ENCODE measurements around the gene FBXW12. TPM values are rescaled to one million over a fixed set of nuclear protein-coding genes. Genes with fewer than 3 reads are reported as not detected.

The FBXW12 gene
- total RNA-seq, 1 donor from 2014 or later, result 0.82 TPM

- Histone ChIP-seq H3K4me1 (peaks cover 21% of the 10 kb centered on the region), H3K27ac (no peak overlapping the region), H3K79me2 (ENCODE audit: low read depth) (peaks cover 47% of the 10 kb centered on the region), H3K4me2 (no peak overlapping the region), H3K9ac (no peak overlapping the region), H3K9me3 (ENCODE audit: low read depth) (no peaks in the 10 kb centered on the region), H3K4me3 (no peak overlapping the region), H3K36me3 (no peaks in the 10 kb centered on the region), H4K20me1 (ENCODE audit: low read depth) (peaks cover 9% of the 10 kb centered on the region), H2AFZ (replicated peaks) (no peak overlapping the region), H3F3A (ENCODE audit: low read depth) (peaks cover 57% of the 10 kb centered on the region), H3K27me3 (no peaks in the 10 kb centered on the region)
- no peaks in the 10 kb centered on the region for H3K9me3 Mint-ChIP-seq
- H3K27ac Mint-ChIP-seq, result no peak overlapping the region
- H3K36me3 Mint-ChIP-seq, result peaks cover 5% of the 10 kb centered on the region
- no peak for TF ChIP-seq CTCF (IDR thresholded peaks at IDR 0.05)
- no peak for TF ChIP-seq EZH2 (IDR thresholded peaks at IDR 0.05)
- TF ChIP-seq EZH2phosphoT487 (IDR thresholded peaks at IDR 0.05), result no peak
- no peaks in the 10 kb centered on the region for H3K27me3 Mint-ChIP-seq (ENCODE audit: insufficient read depth, low read depth)
- H3K4me1 Mint-ChIP-seq, result peaks cover 25% of the 10 kb centered on the region
- H3K4me3 Mint-ChIP-seq, result no peak overlapping the region
- DNase-seq (ENCODE audit: low spot score), result no peak
Observed at GRCh38 chr3:48436477-48436787, 64.4 kb downstream of the FBXW12 start.

- DNase-seq (ENCODE audit: low spot score), result no peak
- peaks cover 58% of the 10 kb centered on the region for H3F3A ChIP-seq (ENCODE audit: low read depth)
- H3K36me3 Mint-ChIP-seq, result peaks cover 4% of the 10 kb centered on the region
- no peak overlapping the region for H3K4me2 ChIP-seq
- no peak overlapping the region for H3K27ac ChIP-seq
- H3K27me3 ChIP-seq, result no peaks in the 10 kb centered on the region
- H4K20me1 ChIP-seq (ENCODE audit: low read depth), result peaks cover 13% of the 10 kb centered on the region
- no peaks in the 10 kb centered on the region for H3K9me3 Mint-ChIP-seq
- TF ChIP-seq EZH2phosphoT487 (IDR thresholded peaks at IDR 0.05), result no peak
- no peak for TF ChIP-seq EZH2 (IDR thresholded peaks at IDR 0.05)
- no peak for TF ChIP-seq CTCF (IDR thresholded peaks at IDR 0.05)
- no peaks in the 10 kb centered on the region for H3K27me3 Mint-ChIP-seq (ENCODE audit: insufficient read depth, low read depth)
- H3K4me3 ChIP-seq, result no peak overlapping the region
- no peak overlapping the region for H2AFZ ChIP-seq (replicated peaks)
- H3K36me3 ChIP-seq, result no peaks in the 10 kb centered on the region
- no peaks in the 10 kb centered on the region for H3K9me3 ChIP-seq (ENCODE audit: low read depth)
- peaks cover 26% of the 10 kb centered on the region for H3K4me1 ChIP-seq
- peaks cover 51% of the 10 kb centered on the region for H3K79me2 ChIP-seq (ENCODE audit: low read depth)
- H3K27ac Mint-ChIP-seq, result no peak overlapping the region
- H3K4me1 Mint-ChIP-seq, result peaks cover 27% of the 10 kb centered on the region
- H3K9ac ChIP-seq, result no peak overlapping the region
- H3K4me3 Mint-ChIP-seq, result no peak overlapping the region
Observed at GRCh38 chr3:48436855-48437254, 64.8 kb downstream of the FBXW12 start.

- H3K4me3 ChIP-seq, result no peak overlapping the region
- peaks cover 16% of the 10 kb centered on the region for H4K20me1 ChIP-seq (ENCODE audit: low read depth)
- H3K4me2 ChIP-seq, result no peak overlapping the region
- H3K79me2 ChIP-seq (ENCODE audit: low read depth), result peaks cover 60% of the 10 kb centered on the region
- no peak overlapping the region for H2AFZ ChIP-seq (replicated peaks)
- no peaks in the 10 kb centered on the region for H3K36me3 ChIP-seq
- no peak overlapping the region for H3K27ac ChIP-seq
- TF ChIP-seq EZH2 (IDR thresholded peaks at IDR 0.05), result no peak
- TF ChIP-seq EZH2phosphoT487 (IDR thresholded peaks at IDR 0.05), result no peak
- TF ChIP-seq CTCF (IDR thresholded peaks at IDR 0.05), result no peak
- H3K27me3 ChIP-seq, result no peaks in the 10 kb centered on the region
- no peak for DNase-seq (ENCODE audit: low spot score)
- H3K36me3 Mint-ChIP-seq, result peaks cover 6% of the 10 kb centered on the region
- H3K9me3 ChIP-seq (ENCODE audit: low read depth), result no peaks in the 10 kb centered on the region
- peaks cover 27% of the 10 kb centered on the region for H3K4me1 Mint-ChIP-seq
- H3K4me3 Mint-ChIP-seq, result no peak overlapping the region
- H3K9ac ChIP-seq, result no peak overlapping the region
- no peak overlapping the region for H3K27ac Mint-ChIP-seq
- no peaks in the 10 kb centered on the region for H3K9me3 Mint-ChIP-seq
- no peaks in the 10 kb centered on the region for H3K27me3 Mint-ChIP-seq (ENCODE audit: insufficient read depth, low read depth)
- H3F3A ChIP-seq (ENCODE audit: low read depth), result peaks cover 57% of the 10 kb centered on the region
- peaks cover 21% of the 10 kb centered on the region for H3K4me1 ChIP-seq
Observed at GRCh38 chr3:48437812-48438211, 65.8 kb downstream of the FBXW12 start.

All from neural progenitor cell (in vitro differentiated cells).